T-helper 9 cell (primary cell): ENCODE data around the gene SEMA5A.

Experiments
- DNase-seq: peaks from one replicate; pipeline ENCODE4 v3.0.0-alpha.2; 2020

Gene SEMA5A

GRCh38 chr5:9054322-9054721, 491.6 kb downstream of the SEMA5A start:
- no peak for DNase-seq

DNA sequence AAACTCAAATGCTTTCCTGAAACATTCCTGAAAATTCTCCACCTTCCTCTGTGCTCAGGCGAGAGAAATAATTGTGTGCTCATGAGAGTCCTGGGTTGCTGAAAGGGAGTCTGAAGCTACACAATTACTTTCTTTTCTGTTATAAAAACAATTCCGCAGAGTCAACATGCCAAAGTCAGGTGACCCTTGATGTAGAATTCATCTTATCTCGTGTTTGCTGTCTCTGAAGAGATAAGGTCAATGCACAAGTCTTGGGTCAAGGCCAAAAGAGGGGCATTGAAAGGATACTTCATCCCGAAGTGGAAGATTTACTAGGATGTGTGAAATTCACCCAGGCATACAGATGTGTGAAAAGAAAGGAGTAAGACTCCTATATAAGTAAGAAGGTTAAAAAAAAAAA, 493.5 kb downstream of the SEMA5A start:
- DNase-seq: no peak

- DNase-seq: no peak
Measured at GRCh38 chr5:9051779-9052178, 494.1 kb downstream of the SEMA5A start.

- no peak for DNase-seq
Measured at GRCh38 chr5:9047932-9048331, 497.9 kb downstream of the SEMA5A start.

DNA sequence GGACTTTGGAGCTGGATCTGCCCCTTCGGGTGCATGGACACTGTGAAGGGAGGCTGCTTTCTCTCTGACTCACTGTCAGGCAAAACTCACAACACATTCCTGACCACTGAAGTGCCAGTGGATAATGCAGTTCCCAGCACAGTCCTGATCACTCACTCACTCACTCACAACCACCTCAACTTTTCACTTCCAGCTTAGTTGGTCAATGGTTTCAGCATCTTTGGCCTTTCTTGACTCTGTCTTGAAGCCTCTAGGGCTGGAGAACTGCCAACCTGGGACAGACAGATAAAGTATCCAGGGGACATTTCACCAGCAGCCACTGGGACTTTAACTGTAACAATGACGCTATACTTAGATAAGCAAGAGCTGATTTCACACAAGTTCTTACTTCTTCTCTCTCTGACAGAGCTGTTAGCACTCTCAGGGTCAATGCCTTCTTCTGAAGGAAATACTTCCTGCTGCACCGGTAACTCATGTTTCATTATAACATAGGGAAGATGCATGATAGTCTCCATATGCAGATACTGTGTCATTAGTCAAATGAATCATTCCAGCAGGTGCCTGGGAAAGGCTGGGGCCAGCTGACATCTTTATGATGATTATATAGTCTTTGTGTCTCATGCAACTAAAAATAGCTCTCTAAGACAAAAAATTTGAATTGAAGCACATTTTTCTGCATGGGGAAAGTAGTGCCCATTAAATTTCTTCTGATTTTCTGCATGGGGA, 499.0 kb downstream of the SEMA5A start:
- DNase-seq: no peak

- DNase-seq: no peak
Measured at GRCh38 chr5:9045946-9046345, 499.9 kb downstream of the SEMA5A start.

DNA sequence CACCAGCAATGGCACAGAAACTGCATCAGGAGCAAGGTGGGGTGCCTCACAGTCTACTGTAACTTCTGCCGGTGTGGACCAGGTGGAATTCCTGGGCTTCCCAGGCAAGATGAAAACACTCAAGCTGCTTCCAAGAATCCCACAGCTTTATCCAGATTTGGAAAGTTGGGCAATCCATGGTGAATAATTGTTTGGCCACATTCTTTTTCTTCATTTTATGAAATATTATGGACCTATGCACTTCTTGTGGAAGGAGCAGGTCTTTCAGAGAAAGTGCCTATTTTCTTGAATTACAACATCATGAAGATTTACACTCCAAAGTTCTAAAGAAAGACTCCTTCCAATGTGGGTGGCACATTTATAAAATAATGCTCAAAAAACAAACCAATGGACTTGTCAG, 503.6 kb downstream of the SEMA5A start:
- DNase-seq: no peak

- DNase-seq: no peak
Measured at GRCh38 chr5:9040475-9040874, 505.4 kb downstream of the SEMA5A start.

GRCh38 chr5:9037048-9037447, 508.8 kb downstream of the SEMA5A start:
- no peak for DNase-seq

DNA sequence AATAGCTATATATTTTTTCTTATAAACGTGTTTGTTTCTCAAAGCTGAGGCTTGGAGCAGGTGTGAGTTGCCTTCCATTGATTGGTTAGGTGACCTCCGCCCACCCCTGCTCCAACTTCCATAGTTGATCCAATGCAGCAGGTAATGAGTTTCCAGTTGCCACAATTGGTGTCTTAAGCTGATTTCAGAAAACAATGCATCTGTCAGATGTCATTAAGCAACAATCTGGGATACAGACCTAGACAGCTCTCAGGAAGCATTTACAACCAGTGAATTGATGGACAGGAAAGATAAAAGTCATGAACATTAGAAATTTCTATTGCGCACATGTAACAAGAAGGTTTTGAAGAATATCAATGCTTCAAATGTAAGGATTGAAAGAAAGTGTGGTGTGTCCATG, 510.5 kb downstream of the SEMA5A start:
- DNase-seq: no peak

DNA sequence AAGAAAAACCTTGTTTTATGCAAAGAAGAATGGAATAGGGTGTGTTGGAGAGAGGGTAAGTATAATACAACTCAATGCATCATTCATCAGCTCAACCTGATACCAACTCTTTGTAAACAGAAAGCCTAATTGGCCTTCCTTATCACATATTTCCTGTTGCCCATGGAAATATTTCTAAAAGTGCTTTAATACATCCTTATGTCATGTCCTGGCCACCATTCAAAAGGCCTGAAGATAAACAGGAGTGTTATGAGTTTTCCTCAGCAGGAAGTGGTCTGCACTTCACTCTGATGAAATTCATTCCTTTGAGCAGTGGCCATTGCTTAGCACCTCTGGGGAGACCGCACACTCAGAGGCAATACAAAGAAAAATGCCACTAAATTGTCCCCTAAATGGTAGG, 511.2 kb downstream of the SEMA5A start:
- DNase-seq: no peak

- no peak for DNase-seq
Measured at GRCh38 chr5:9033524-9033923, 512.4 kb downstream of the SEMA5A start.

DNA sequence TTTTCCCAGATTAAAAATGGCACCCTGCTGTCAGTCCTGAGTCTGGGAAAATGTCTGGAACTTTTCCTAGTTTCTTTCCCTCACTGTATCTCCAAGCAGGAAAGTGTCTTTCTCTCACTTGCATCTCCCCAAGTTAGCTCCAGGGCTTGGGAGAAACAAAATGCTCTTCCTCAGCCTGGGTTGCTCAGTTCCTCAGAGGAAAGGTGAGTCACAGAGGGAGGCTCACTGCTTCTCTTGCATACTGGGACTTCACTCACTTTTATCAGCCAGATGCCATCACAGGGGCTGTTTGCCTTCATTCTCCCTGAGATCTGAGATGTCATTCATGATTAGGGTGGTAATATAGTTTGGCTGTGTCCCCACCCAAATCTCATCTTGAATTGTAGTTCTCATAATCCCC, 519.9 kb downstream of the SEMA5A start:
- DNase-seq: no peak

DNA sequence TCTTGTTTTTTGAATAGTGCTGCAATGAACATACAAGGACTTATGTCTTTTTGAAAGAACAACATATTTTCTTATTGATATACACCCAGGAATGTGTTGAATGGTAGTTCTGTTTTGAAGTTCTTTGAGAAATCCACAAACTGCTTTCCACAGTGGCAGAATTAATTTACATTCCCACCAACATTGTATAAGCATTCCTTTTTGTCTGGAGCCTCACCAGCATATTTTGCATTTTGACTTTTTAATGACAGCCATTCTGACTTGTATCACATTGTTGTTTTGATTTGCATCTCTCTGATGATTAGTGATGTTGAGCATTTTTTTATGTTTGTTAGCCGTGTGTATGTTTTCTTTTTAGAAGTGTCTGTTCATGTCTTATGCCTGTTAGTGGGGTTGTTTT, 524.9 kb downstream of the SEMA5A start:
- DNase-seq: no peak

GRCh38 chr5:9015937-9016270, 530.0 kb downstream of the SEMA5A start:
- DNase-seq: no peak

DNA sequence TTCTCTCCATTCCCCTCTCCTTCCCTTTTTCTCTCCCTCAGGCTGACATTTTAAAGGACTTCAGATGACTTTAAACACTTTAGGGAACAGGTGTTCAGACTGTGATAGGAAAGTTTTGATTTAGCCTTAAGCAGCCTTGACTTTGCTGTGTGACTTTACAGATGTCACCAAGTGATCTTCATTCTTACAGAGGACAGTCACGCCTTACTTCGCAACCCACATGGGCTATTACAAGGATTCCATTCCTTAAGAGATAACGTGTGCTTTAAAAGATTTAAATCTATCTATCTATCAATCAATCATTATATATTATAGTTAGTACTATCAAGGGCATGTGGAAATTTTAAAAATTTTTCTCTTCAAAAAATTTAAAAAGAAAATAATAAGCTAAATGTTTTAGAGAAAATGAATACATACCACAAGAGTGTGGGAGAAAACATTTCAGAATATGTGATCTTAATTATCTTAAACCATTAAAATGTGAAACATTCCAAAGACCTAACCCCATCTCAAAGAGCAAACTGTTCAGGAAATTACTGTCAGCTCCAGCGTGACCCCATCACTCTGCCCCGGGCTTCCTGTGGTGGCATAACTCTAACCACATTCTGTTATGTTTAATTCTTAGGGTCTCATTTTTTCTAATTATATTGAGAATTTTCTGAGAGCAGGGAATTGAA, 530.5 kb downstream of the SEMA5A start:
- DNase-seq: no peak

- DNase-seq: no peak
Measured at GRCh38 chr5:9013147-9013546, 532.7 kb downstream of the SEMA5A start.

- DNase-seq: no peak
Measured at GRCh38 chr5:9009931-9010651, 535.8 kb downstream of the SEMA5A start.

- no peak for DNase-seq
Measured at GRCh38 chr5:8997542-8998070, 548.3 kb downstream of the SEMA5A start.

GRCh38 chr5:8993031-8993430, 552.8 kb downstream of the SEMA5A start:
- DNase-seq: no peak
